ENCODE measurements around the gene TFCP2L1.

TFCP2L1 gene

GRCh38 chr2:121182520-121182919 lies 102.5 kb downstream of the TFCP2L1 start:
- TF ChIP-seq CTCF (IDR thresholded peaks at IDR 0.05; ENCODE audit: low read length, missing control alignments), result no peak
- no peak for DNase-seq (ENCODE audit: low read depth)
- H3K4me3 ChIP-seq (replicated peaks; ENCODE audit: low read depth, low read length), result no peak overlapping the region

- no peak for DNase-seq (ENCODE audit: low read depth)
- TF ChIP-seq CTCF (IDR thresholded peaks at IDR 0.05; ENCODE audit: low read length, missing control alignments), result no peak
- H3K4me3 ChIP-seq (replicated peaks; ENCODE audit: low read depth, low read length), result no peak overlapping the region
Measured at GRCh38 chr2:121179467-121179866, 105.5 kb downstream of the TFCP2L1 start.

GRCh38 chr2:121178730-121179129 lies 106.3 kb downstream of the TFCP2L1 start:
- no peak for TF ChIP-seq CTCF (IDR thresholded peaks at IDR 0.05; ENCODE audit: low read length, missing control alignments)
- DNase-seq (ENCODE audit: low read depth), result no peak

GRCh38 chr2:121177896-121178295 lies 107.1 kb downstream of the TFCP2L1 start:
- no peak for DNase-seq (ENCODE audit: low read depth)
- H3K4me3 ChIP-seq (replicated peaks; ENCODE audit: low read depth, low read length), result no peak overlapping the region
- no peak for TF ChIP-seq CTCF (IDR thresholded peaks at IDR 0.05; ENCODE audit: low read length, missing control alignments)

More at GRCh38 chr2:121178730-121179129, 106.3 kb downstream of the TFCP2L1 start:
- H3K4me3 ChIP-seq (replicated peaks; ENCODE audit: low read depth, low read length), result no peak overlapping the region

GRCh38 chr2:121175326-121175725 lies 109.7 kb downstream of the TFCP2L1 start:
- no peak for DNase-seq (ENCODE audit: low read depth)
- H3K4me3 ChIP-seq (replicated peaks; ENCODE audit: low read depth, low read length), result no peak overlapping the region
- no peak for TF ChIP-seq CTCF (IDR thresholded peaks at IDR 0.05; ENCODE audit: low read length, missing control alignments)

GRCh38 chr2:121173806-121174205 lies 111.2 kb downstream of the TFCP2L1 start:
- H3K4me3 ChIP-seq (replicated peaks; ENCODE audit: low read depth, low read length), result no peak overlapping the region
- DNase-seq (ENCODE audit: low read depth), result no peak
- no peak for TF ChIP-seq CTCF (IDR thresholded peaks at IDR 0.05; ENCODE audit: low read length, missing control alignments)

GRCh38 chr2:121173112-121173511 lies 111.9 kb downstream of the TFCP2L1 start:
- no peak for TF ChIP-seq CTCF (IDR thresholded peaks at IDR 0.05; ENCODE audit: low read length, missing control alignments)
- DNase-seq (ENCODE audit: low read depth), result no peak
- H3K4me3 ChIP-seq (replicated peaks; ENCODE audit: low read depth, low read length), result no peak overlapping the region
